Measurements from ENCODE around the gene LRRTM3. TPM values are rescaled to one million over a fixed set of nuclear protein-coding genes. Genes with fewer than 3 reads are reported as not detected.
A peak's percentile ranks its signal among the peaks of the same experiment; 100 is the strongest.

Gene LRRTM3
- total and polyA plus RNA-seq, 7 donors: 0.01 to 0.03 TPM; not detected in 5

DNA sequence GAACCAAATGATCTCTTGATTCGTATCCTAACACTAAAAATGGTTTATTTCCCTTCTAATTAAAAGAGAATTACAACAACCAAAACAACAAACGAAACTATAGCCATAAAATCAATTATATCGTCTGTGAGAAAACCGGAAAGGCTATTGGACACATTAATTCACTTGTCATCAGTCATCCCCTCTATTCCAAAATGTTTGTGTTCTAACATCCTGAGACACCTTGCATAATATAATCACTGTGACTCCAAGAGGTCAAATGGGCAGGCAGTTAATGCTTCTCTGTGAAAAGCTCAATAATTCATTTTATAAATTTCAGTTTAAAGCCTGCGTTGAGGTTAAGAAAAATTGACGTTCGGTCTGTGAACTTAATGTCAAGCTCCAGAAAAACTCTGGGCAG is 463 bp upstream of the LRRTM3 start:
- 30 to 38% (median 30%) methylated on average over 7 of the region's 7 CpGs for WGBS, 3 donors
- intact Hi-C loops (cut with DNase I): no loop called here
- no peak overlapping the region for H3K27ac ChIP-seq
- H3K9me3 ChIP-seq: no peaks in the 10 kb centered on the region
- no peak overlapping the region for H3K4me3 ChIP-seq
- TF ChIP-seq, protein P1, sequence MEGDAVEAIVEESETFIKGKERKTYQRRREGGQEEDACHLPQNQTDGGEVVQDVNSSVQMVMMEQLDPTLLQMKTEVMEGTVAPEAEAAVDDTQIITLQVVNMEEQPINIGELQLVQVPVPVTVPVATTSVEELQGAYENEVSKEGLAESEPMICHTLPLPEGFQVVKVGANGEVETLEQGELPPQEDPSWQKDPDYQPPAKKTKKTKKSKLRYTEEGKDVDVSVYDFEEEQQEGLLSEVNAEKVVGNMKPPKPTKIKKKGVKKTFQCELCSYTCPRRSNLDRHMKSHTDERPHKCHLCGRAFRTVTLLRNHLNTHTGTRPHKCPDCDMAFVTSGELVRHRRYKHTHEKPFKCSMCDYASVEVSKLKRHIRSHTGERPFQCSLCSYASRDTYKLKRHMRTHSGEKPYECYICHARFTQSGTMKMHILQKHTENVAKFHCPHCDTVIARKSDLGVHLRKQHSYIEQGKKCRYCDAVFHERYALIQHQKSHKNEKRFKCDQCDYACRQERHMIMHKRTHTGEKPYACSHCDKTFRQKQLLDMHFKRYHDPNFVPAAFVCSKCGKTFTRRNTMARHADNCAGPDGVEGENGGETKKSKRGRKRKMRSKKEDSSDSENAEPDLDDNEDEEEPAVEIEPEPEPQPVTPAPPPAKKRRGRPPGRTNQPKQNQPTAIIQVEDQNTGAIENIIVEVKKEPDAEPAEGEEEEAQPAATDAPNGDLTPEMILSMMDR (IDR thresholded peaks at IDR 0.05): no peak
- H3K4me1 ChIP-seq: peaks cover 15% of the 10 kb centered on the region
- H3K27me3 ChIP-seq (ENCODE audit: insufficient read depth in 3 of 3, low read length in 2 of 3): peaks cover 2 to 5% (median 4%) of the 10 kb centered on the region in 3 donors
- ATAC-seq (no peak), DNase-seq (no peak)
- no peaks in the 10 kb centered on the region for H3K36me3 ChIP-seq (ENCODE audit: insufficient read depth in 1 of 2, low read depth in 1 of 2)

DNA sequence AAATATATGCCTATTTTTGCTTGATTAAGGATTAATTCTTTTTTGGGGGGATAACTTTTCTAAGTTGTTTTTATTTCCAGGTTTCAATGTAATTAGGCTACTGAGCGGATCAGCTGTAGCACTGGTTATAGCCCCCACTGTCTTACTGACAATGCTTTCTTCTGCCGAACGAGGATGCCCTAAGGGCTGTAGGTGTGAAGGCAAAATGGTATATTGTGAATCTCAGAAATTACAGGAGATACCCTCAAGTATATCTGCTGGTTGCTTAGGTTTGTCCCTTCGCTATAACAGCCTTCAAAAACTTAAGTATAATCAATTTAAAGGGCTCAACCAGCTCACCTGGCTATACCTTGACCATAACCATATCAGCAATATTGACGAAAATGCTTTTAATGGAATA is 1.0 kb downstream of the LRRTM3 start:
- no peak for ATAC-seq
- Histone ChIP-seq H3K36me3 (ENCODE audit: insufficient read depth in 1 of 2, low read depth in 1 of 2) (no peaks in the 10 kb centered on the region), H3K4me3 (no peak overlapping the region), H3K27me3 (ENCODE audit: insufficient read depth in 3 of 3, low read length in 2 of 3) (peaks cover 4 to 5% (median 5%) of the 10 kb centered on the region in 3 donors), H3K4me1 (peaks cover 15% of the 10 kb centered on the region), H3K9me3 (no peaks in the 10 kb centered on the region), H3K27ac (no peak overlapping the region)
- WGBS, 3 donors: 43 to 62% (median 51%) methylated on average over 5 of the region's 5 CpGs
- intact Hi-C loops (cut with DNase I): no loop called here
- TF ChIP-seq, protein P1 (IDR thresholded peaks at IDR 0.05): no peak
- no peak for DNase-seq

DNA sequence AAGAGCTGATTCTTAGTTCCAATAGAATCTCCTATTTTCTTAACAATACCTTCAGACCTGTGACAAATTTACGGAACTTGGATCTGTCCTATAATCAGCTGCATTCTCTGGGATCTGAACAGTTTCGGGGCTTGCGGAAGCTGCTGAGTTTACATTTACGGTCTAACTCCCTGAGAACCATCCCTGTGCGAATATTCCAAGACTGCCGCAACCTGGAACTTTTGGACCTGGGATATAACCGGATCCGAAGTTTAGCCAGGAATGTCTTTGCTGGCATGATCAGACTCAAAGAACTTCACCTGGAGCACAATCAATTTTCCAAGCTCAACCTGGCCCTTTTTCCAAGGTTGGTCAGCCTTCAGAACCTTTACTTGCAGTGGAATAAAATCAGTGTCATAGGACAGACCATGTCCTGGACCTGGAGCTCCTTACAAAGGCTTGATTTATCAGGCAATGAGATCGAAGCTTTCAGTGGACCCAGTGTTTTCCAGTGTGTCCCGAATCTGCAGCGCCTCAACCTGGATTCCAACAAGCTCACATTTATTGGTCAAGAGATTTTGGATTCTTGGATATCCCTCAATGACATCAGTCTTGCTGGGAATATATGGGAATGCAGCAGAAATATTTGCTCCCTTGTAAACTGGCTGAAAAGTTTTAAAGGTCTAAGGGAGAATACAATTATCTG is 1.6 kb downstream of the LRRTM3 start:
- H3K36me3 ChIP-seq (ENCODE audit: insufficient read depth in 1 of 2, low read depth in 1 of 2): no peaks in the 10 kb centered on the region
- DNase-seq (no peak), ATAC-seq (no peak)
- intact Hi-C loops (cut with DNase I): no loop called here
- H3K9me3 ChIP-seq: no peaks in the 10 kb centered on the region
- 35 to 52% (median 37%) methylated on average over 11 of the region's 11 CpGs for WGBS, 3 donors
- no peak overlapping the region for H3K4me3 ChIP-seq
- H3K4me1 ChIP-seq: peaks cover 15% of the 10 kb centered on the region
- H3K27ac ChIP-seq: no peak overlapping the region
- H3K27me3 ChIP-seq (ENCODE audit: insufficient read depth in 3 of 3, low read length in 2 of 3): peaks cover 4 to 5% (median 5%) of the 10 kb centered on the region in 3 donors
- TF ChIP-seq, protein P1 (IDR thresholded peaks at IDR 0.05): no peak

DNA sequence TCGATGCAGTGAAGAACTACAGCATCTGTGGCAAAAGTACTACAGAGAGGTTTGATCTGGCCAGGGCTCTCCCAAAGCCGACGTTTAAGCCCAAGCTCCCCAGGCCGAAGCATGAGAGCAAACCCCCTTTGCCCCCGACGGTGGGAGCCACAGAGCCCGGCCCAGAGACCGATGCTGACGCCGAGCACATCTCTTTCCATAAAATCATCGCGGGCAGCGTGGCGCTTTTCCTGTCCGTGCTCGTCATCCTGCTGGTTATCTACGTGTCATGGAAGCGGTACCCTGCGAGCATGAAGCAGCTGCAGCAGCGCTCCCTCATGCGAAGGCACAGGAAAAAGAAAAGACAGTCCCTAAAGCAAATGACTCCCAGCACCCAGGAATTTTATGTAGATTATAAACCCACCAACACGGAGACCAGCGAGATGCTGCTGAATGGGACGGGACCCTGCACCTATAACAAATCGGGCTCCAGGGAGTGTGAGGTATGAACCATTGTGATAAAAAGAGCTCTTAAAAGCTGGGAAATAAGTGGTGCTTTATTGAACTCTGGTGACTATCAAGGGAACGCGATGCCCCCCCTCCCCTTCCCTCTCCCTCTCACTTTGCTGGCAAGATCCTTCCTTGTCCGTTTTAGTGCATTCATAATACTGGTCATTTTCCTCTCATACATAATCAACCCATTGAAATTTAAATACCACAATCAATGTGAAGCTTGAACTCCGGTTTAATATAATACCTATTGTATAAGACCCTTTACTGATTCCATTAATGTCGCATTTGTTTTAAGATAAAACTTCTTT is 2.3 kb downstream of the LRRTM3 start:
- ATAC-seq: peak; percentile 37 to 55 (median 53)
- H3K27ac ChIP-seq: no peak overlapping the region
- 4 to 14% (median 13%) methylated on average over 30 of the region's 30 CpGs for WGBS, 3 donors
- H3K4me1 ChIP-seq: peaks cover 15% of the 10 kb centered on the region
- TF ChIP-seq, protein P1 (IDR thresholded peaks at IDR 0.05): no peak
- peaks cover 4 to 5% (median 5%) of the 10 kb centered on the region in 3 donors for H3K27me3 ChIP-seq (ENCODE audit: insufficient read depth in 3 of 3, low read length in 2 of 3)
- no peaks in the 10 kb centered on the region for H3K36me3 ChIP-seq (ENCODE audit: insufficient read depth in 1 of 2, low read depth in 1 of 2)
- intact Hi-C loops (cut with DNase I): no loop called here
- peak overlapping the region; percentile 15 for H3K4me3 ChIP-seq
- DNase-seq: no peak
- no peaks in the 10 kb centered on the region for H3K9me3 ChIP-seq
